ENCODE results near the gene TMEM131L. TPM values are rescaled to one million over a fixed set of nuclear protein-coding genes. Genes with fewer than 3 reads are reported as not detected.
"Not testable (repeated sequence)": the region's sequence is repeated elsewhere in the genome, so short reads cannot be mapped to it uniquely, and the experiment has no call there.

The TMEM131L gene, protein sequence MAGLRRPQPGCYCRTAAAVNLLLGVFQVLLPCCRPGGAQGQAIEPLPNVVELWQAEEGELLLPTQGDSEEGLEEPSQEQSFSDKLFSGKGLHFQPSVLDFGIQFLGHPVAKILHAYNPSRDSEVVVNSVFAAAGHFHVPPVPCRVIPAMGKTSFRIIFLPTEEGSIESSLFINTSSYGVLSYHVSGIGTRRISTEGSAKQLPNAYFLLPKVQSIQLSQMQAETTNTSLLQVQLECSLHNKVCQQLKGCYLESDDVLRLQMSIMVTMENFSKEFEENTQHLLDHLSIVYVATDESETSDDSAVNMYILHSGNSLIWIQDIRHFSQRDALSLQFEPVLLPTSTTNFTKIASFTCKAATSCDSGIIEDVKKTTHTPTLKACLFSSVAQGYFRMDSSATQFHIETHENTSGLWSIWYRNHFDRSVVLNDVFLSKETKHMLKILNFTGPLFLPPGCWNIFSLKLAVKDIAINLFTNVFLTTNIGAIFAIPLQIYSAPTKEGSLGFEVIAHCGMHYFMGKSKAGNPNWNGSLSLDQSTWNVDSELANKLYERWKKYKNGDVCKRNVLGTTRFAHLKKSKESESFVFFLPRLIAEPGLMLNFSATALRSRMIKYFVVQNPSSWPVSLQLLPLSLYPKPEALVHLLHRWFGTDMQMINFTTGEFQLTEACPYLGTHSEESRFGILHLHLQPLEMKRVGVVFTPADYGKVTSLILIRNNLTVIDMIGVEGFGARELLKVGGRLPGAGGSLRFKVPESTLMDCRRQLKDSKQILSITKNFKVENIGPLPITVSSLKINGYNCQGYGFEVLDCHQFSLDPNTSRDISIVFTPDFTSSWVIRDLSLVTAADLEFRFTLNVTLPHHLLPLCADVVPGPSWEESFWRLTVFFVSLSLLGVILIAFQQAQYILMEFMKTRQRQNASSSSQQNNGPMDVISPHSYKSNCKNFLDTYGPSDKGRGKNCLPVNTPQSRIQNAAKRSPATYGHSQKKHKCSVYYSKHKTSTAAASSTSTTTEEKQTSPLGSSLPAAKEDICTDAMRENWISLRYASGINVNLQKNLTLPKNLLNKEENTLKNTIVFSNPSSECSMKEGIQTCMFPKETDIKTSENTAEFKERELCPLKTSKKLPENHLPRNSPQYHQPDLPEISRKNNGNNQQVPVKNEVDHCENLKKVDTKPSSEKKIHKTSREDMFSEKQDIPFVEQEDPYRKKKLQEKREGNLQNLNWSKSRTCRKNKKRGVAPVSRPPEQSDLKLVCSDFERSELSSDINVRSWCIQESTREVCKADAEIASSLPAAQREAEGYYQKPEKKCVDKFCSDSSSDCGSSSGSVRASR (N-terminal part only)
- total RNA-seq: 14.1 TPM
- long read RNA-seq, full-length matches to known transcripts: 10 of 30 reads
- long read RNA-seq, partial matches to known transcripts: 5 of 30 reads
- long read RNA-seq, other reads (novel, unspliced or antisense): 15 of 30 reads

DNA sequence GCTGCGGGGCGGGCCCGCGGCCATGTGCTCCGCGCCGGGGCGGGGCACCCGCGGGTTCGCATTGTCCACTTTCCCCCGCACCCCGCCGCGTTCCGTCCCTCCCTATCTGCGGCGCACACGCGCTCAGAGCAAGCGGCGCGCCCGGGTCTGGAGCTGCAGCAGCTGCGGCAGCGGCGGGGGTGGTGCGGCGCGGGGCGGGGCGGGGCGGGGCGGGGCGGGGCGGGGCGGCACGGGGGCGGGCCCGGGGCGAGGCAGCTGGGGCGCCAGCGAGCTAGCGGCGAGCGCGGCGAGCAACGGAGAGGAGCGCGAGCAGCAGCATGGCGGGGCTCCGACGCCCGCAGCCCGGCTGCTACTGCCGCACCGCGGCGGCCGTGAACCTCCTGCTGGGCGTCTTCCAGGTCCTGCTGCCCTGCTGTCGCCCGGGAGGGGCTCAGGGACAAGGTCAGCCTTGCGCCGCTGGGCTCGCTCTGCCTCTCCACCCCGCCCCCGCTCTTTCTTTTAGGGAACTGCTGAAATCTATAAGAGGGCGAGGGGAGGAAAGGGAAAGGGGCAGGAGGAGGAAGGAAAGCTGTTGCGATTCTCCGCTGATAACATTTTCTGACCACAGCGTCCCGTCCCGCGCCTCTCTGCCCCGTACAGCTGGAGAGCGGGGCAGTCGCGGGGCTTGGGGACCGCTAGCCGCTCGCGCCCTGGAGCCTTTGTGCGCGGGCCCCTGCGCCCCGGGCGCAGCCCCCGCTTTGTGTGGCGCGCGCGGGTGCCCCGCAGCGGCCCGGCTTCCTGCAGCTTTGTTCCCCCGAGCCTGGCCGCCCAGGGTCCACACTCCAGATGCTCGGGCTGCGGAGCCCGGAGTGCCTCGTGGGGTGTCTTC is at the start of gene TMEM131L:
TSS of gene TMEM131L (plus strand) at position 280 of the 868 bp plus-strand sequence. CDS start at position 318, 38 bp downstream.
- ATAC-seq (peak; percentile 90), DNase-seq (peak; percentile 86)
- Histone ChIP-seq H3K36me3 (no peaks in the 10 kb centered on the region), H3K9me3 (no peaks in the 10 kb centered on the region), H3K27me3 (no peaks in the 10 kb centered on the region), H3K4me1 (peaks cover 34% of the 10 kb centered on the region), H3K4me3 (peak within 1 kb of the TSS; percentile 82), H3K27ac (peak within 1 kb of the TSS; percentile 79)
- TF ChIP-seq, protein P1, sequence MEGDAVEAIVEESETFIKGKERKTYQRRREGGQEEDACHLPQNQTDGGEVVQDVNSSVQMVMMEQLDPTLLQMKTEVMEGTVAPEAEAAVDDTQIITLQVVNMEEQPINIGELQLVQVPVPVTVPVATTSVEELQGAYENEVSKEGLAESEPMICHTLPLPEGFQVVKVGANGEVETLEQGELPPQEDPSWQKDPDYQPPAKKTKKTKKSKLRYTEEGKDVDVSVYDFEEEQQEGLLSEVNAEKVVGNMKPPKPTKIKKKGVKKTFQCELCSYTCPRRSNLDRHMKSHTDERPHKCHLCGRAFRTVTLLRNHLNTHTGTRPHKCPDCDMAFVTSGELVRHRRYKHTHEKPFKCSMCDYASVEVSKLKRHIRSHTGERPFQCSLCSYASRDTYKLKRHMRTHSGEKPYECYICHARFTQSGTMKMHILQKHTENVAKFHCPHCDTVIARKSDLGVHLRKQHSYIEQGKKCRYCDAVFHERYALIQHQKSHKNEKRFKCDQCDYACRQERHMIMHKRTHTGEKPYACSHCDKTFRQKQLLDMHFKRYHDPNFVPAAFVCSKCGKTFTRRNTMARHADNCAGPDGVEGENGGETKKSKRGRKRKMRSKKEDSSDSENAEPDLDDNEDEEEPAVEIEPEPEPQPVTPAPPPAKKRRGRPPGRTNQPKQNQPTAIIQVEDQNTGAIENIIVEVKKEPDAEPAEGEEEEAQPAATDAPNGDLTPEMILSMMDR (IDR thresholded peaks at IDR 0.05): peak; percentile 16
- intact Hi-C loops (cut with DNase I): no loop called here

DNA sequence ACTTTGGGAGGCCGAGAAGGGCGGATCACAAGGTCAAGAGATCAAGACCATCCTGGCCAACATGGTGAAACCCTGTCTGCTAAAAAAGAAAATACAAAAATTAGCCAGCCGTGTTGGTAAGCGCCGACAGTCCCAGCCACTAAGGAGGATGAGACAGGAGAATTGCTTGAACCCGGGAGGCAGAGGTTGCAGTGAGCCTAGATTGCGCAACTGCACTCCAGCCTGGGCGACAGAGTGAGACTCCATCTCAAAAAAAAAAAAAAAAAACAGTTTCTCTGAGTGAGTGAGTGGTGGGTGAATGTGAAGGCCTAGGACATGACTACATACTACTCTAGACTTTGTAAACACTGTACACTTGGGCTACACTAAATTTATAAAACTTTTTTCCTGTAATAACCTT is 49.7 kb upstream of the TMEM131L start:
- DNase-seq; H3K36me3 ChIP-seq; H3K27ac ChIP-seq; H3K27me3 ChIP-seq; H3K4me3 ChIP-seq; ATAC-seq; H3K4me1 ChIP-seq; intact Hi-C loops (cut with DNase I); H3K9me3 ChIP-seq: not testable (repeated sequence)

DNA sequence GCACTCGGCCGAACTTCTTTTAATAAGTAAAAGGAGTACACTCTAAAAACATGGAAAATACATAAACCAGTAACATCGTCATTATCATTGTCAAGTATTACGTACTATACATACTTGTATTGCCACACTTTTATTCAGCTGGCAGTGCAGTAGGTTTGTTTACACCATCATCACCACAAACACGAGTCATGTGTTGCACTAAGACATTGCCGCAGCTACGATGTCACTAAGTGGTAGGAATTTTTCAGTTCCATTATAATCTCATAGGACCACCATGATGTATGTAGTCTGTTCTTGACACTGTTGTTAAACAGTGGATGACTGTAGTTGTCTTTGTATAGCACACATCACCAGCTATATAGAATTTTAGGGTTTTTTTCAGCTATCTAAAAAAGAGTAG is 48.0 kb upstream of the TMEM131L start:
- Histone ChIP-seq H3K4me3 (no peak overlapping the region), H3K4me1 (no peaks in the 10 kb centered on the region), H3K9me3 (no peaks in the 10 kb centered on the region), H3K27ac (no peak overlapping the region), H3K27me3 (no peaks in the 10 kb centered on the region), H3K36me3 (no peaks in the 10 kb centered on the region)
- TF ChIP-seq, protein P1 (IDR thresholded peaks at IDR 0.05): no peak
- no peak for ATAC-seq
- DNase-seq: no peak
- intact Hi-C loops (cut with DNase I): no loop called here

DNA sequence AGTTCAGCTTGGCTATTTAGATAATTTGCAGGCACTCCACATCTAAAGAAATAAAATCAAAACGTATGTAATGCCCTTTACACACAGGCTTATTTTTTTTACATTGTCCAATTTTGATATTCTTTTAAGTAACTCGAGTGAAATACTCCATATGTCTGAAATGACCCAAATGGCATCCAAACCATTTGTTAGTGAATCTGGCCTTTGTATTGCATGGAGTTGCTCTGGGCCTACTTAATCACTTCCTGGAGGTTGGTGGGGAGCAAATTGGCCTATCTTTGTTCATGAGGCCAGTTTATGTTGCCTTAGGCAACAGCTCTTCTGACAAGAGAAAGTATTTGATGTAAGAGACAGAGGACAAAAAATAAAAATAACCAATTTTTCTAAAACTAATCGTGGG is 47.6 kb upstream of the TMEM131L start:
- Histone ChIP-seq H3K4me1 (no peaks in the 10 kb centered on the region), H3K27me3 (no peaks in the 10 kb centered on the region), H3K9me3 (no peaks in the 10 kb centered on the region), H3K27ac (no peak overlapping the region), H3K36me3 (no peaks in the 10 kb centered on the region), H3K4me3 (no peak overlapping the region)
- intact Hi-C loops (cut with DNase I): no loop called here
- TF ChIP-seq, protein P1 (IDR thresholded peaks at IDR 0.05): no peak
- no peak for DNase-seq
- ATAC-seq: no peak

DNA sequence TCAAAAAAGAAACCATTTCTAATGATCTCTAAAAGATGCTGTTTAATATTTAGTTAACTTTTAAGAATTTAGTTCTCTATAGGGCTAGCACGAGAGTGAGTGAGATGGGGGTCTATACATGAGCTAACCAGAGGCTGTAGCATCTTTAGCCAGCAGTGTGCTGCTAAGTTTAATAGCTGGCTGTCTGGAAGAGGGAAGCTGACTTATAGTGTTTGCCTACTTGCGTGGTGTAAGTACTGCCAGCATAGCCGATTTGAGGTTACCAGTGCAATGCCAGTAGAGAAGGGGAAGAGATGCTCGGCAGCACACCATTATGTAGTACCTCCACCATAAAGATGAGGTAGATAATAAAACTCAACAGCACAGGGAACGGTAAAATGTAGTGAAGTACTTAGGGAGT is 47.1 kb upstream of the TMEM131L start:
- Histone ChIP-seq H3K4me3 (no peak overlapping the region), H3K9me3 (no peaks in the 10 kb centered on the region), H3K27me3 (no peaks in the 10 kb centered on the region), H3K27ac (no peak overlapping the region), H3K36me3 (no peaks in the 10 kb centered on the region), H3K4me1 (no peaks in the 10 kb centered on the region)
- intact Hi-C loops (cut with DNase I): no loop called here
- TF ChIP-seq, protein P1 (IDR thresholded peaks at IDR 0.05): no peak
- ATAC-seq: no peak
- no peak for DNase-seq
